Measurements from ENCODE around the gene SDK2.

DNA sequence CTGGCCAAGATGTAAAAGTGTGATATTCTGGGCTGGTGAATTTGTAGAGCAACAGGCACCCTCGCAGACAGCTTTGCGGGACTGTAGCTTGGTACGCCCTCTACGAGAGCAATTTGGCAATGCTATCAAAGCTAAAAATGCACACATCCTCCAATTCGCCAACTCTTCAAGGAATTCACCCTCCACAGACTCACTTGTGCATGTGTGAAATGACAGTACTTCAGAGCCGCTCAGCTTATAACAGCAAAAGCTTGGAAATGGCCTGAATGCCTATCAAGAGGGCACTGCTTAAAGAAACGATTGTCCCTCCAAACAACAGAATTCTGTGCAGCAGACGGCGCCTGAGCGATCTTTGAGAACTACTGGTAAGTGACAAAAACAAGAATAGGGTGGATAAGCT is 130.8 kb downstream of the SDK2 start:
- TF ChIP-seq ZNF274 (IDR thresholded peaks at IDR 0.05; ENCODE audit: borderline replicate concordance, extremely low read depth, low read length) = no peak
- TF ChIP-seq CREB1 (IDR thresholded peaks at IDR 0.05) = no peak
- TF ChIP-seq EZH2 (IDR thresholded peaks at IDR 0.05; ENCODE audit: low read depth, low read length, severe bottlenecking) = no peak
